HEK293T (cell line): ENCODE data around the gene PGLYRP1.

ENCODE experiments used
- BHLHE40 ChIP-seq: fragments of 450-650 bp; IDR thresholded peaks from 2 replicates; pipeline ENCODE4 v1.6.1; 2016; ENCODE audit warnings: mild to moderate bottlenecking, moderate library complexity, borderline replicate concordance
- FOXA1 ChIP-seq: fragments of 450-650 bp; IDR thresholded peaks from 2 replicates; pipeline ENCODE4 v1.6.1; 2016; ENCODE audit warnings: mild to moderate bottlenecking
- FOXK2 ChIP-seq: fragments of 450-650 bp; IDR thresholded peaks from 2 replicates; pipeline ENCODE4 v1.6.1; 2016; ENCODE audit warnings: mild to moderate bottlenecking
- L3MBTL2 ChIP-seq: fragments of 450-650 bp; conservative IDR thresholded peaks from 2 replicates; pipeline ENCODE4 v1.6.1; 2016; ENCODE audit warnings: mild to moderate bottlenecking
- NFRKB ChIP-seq: fragments of 450-650 bp; IDR thresholded peaks from 2 replicates; pipeline ENCODE4 v1.6.1; 2016; ENCODE audit warnings: mild to moderate bottlenecking, moderate library complexity
- SUZ12 ChIP-seq: fragments of 450-650 bp; IDR thresholded peaks from 2 replicates; pipeline ENCODE4 v1.6.1; 2016; ENCODE audit warnings: mild to moderate bottlenecking

DNA sequence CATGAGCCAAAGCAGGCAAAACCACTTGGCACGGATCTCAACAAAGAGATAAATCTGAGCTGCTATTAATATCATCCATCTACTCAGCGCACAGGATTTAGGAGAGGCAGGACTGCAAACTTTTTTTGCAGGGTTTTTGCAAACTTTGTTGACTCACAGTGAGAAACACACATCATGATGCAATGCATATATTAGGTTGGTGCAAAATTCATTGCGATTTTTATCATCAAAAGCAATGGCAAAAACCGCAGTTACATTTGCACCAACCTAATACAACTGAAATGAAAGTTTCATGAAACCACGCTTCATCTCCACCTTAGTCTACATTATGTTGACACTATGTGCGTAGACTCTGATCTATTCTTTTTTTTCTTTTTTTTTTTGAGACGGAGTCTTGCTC lies 44.7 kb downstream of the PGLYRP1 start:
- TF ChIP-seq FOXA1 (no peak), BHLHE40 (no peak), SUZ12 (no peak), FOXK2 (no peak), NFRKB (no peak), L3MBTL2 (no peak)
